SH-SY5Y (cell line): ENCODE measurements around the gene CCDC85C.

Experiments used
- GATA2 ChIP-seq: IDR thresholded peaks from 2 replicates; pipeline ENCODE4 v1.6.1; 2011; ENCODE audit warnings: mild to moderate bottlenecking, low read depth, low read length
- GATA3 ChIP-seq: IDR thresholded peaks from 2 replicates; pipeline ENCODE4 v1.6.1; 2011; ENCODE audit warnings: low read depth, mild to moderate bottlenecking, low read length, moderate library complexity

- TF ChIP-seq GATA2 (no peak), GATA3 (no peak)
Observed at GRCh38 chr14:99636487-99636886, 32.5 kb upstream of the CCDC85C start.
